Liver (tissue), 9 donors: Measurements from ENCODE around the gene ORC6. TPM values are rescaled to one million over a fixed set of nuclear protein-coding genes. Genes with fewer than 3 reads are reported as not detected.
A peak's percentile ranks its signal among the peaks of the same experiment; 100 is the strongest.

ENCODE experiments used
- DNase-seq: peaks from one replicate; pipeline ENCODE4 v3.0.0-alpha.2; 2017; ENCODE audit warnings: low spot score
- H3K27ac ChIP-seq, 2 donors: one replicate each; pipeline ENCODE4 v1.7.0; 2013; ENCODE audit warnings: inconsistent platforms in 2 of 2, low read length in 2 of 2, control low read depth in 1 of 2, low read depth in 1 of 2, mild to moderate bottlenecking in 1 of 2
- H3K27me3 ChIP-seq, 4 donors: one replicate each; pipeline versions ENCODE4 v1.6.1 to v1.7.0; 2013; ENCODE audit warnings: low read length in 3 of 4, inconsistent platforms in 1 of 4, mild to moderate bottlenecking in 1 of 4, moderate library complexity in 1 of 4; ENCODE audit not compliant: control insufficient read depth in 4 of 4, insufficient read depth in 4 of 4
- H3K36me3 ChIP-seq, 4 donors: one replicate each; pipeline versions ENCODE4 v1.6.1 to v1.7.0; 2013; ENCODE audit warnings: low read length in 3 of 4, mild to moderate bottlenecking in 3 of 4, low read depth in 1 of 4, moderate library complexity in 1 of 4; ENCODE audit not compliant: control insufficient read depth in 4 of 4, insufficient read depth in 3 of 4
- H3K4me1 ChIP-seq, 4 donors: one replicate each; pipeline versions ENCODE4 v1.6.1 to v1.7.0; 2013; ENCODE audit warnings: low read length in 3 of 4, mild to moderate bottlenecking in 3 of 4, moderate library complexity in 1 of 4; ENCODE audit not compliant: control insufficient read depth in 4 of 4, insufficient read depth in 4 of 4
- H3K4me3 ChIP-seq, 3 donors: one replicate each; pipeline versions ENCODE4 v1.6.1 to v1.7.0; 2013; ENCODE audit warnings: low read length in 3 of 3, control low read depth in 1 of 3, low read depth in 1 of 3, mild to moderate bottlenecking in 1 of 3
- H3K9ac ChIP-seq, 2 donors: one replicate each; pipeline ENCODE4 v1.7.0; 2013; ENCODE audit warnings: low read length in 2 of 2, mild to moderate bottlenecking in 2 of 2, moderate library complexity in 2 of 2, control low read depth in 1 of 2, low read depth in 1 of 2
- H3K9me3 ChIP-seq, 4 donors: one replicate each; pipeline versions ENCODE4 v1.6.1 to v1.7.0; 2013; ENCODE audit warnings: low read length in 3 of 4; ENCODE audit not compliant: control insufficient read depth in 4 of 4
- EGR1 ChIP-seq, 2 donors: IDR thresholded peaks; 2 replicates each; pipeline ENCODE4 v1.6.1; 2016 to 2018; ENCODE audit warnings: antibody characterized with exemption in 2 of 2, low read depth in 2 of 2
- FOXA1 ChIP-seq: IDR thresholded peaks from 2 replicates; pipeline ENCODE4 v1.6.1; 2016; ENCODE audit warnings: antibody characterized with exemption
- FOXA2 ChIP-seq: IDR thresholded peaks from 2 replicates; pipeline ENCODE4 v1.6.1; 2016; ENCODE audit warnings: antibody characterized with exemption
- GABPA ChIP-seq, 2 donors: IDR thresholded peaks in 1 of 2; conservative IDR thresholded peaks in 1 of 2; 2 replicates each; pipeline ENCODE4 v1.6.1; 2016; ENCODE audit warnings: antibody characterized with exemption in 2 of 2, mild to moderate bottlenecking in 1 of 2, moderate library complexity in 1 of 2
- HNF4A ChIP-seq, 2 donors: conservative IDR thresholded peaks; 2 replicates each; pipeline ENCODE4 v1.6.1; 2016; ENCODE audit warnings: antibody characterized with exemption in 2 of 2, mild to moderate bottlenecking in 2 of 2
- HNF4G ChIP-seq: IDR thresholded peaks from 2 replicates; pipeline ENCODE4 v1.6.1; 2016; ENCODE audit warnings: antibody characterized with exemption
- JUND ChIP-seq, 2 donors: IDR thresholded peaks; 2 replicates each; pipeline ENCODE4 v1.6.1; 2016; ENCODE audit warnings: antibody characterized with exemption in 2 of 2
- NR2F2 ChIP-seq: IDR thresholded peaks from 2 replicates; pipeline ENCODE4 v1.6.1; 2016; ENCODE audit warnings: antibody characterized with exemption
- RAD21 ChIP-seq, 2 donors: IDR thresholded peaks; 2 replicates each; pipeline ENCODE4 v1.6.1; 2016; ENCODE audit warnings: antibody characterized with exemption in 2 of 2, mild to moderate bottlenecking in 2 of 2
- RXRA ChIP-seq, 2 donors: IDR thresholded peaks; 2 replicates each; pipeline ENCODE4 v1.6.1; 2017 to 2018; ENCODE audit warnings: antibody characterized with exemption in 2 of 2, mild to moderate bottlenecking in 1 of 2
- SP1 ChIP-seq: IDR thresholded peaks from 2 replicates; pipeline ENCODE4 v1.6.1; 2018; ENCODE audit warnings: antibody characterized with exemption, mild to moderate bottlenecking
- TAF1 ChIP-seq: conservative IDR thresholded peaks from 2 replicates; pipeline ENCODE4 v1.6.1; 2016; ENCODE audit warnings: antibody characterized with exemption, mild to moderate bottlenecking
- YY1 ChIP-seq: IDR thresholded peaks from 2 replicates; pipeline ENCODE4 v1.6.1; 2016; ENCODE audit warnings: antibody characterized with exemption, mild to moderate bottlenecking
- WGBS: extraction: QIAGEN DNeasy Blood & Tissue Kit; methylation state at CpG from one replicate; pipeline ENCODE4 v1.1.7; 2013; 5-methylcytosine and 5-hydroxymethylcytosine counted together
- polyA plus RNA-seq, 2 donors: library from polyadenylated mRNA; stranded (reverse) in 1 of 2; unstranded in 1 of 2; fragments of 200-250 nt in 1 of 2; fragments of >200 nt in 1 of 2; fragmentation: Nextera tagmentation in 1 of 2; extraction: Ambion mirVana in 1 of 2; gene quantifications; one replicate each; pipeline versions ENCODE4 v1.2.1 to v1.2.3, GENCODE V29; 2013 to 2015
- total RNA-seq, 2 donors: library from RNA; depleted of rRNA; stranded (reverse); fragments of >200 nt; gene quantifications; one replicate each; pipeline ENCODE4 v1.2.3, GENCODE V29; 2014
- TF ChIP-seq, protein P1 (sequence below): IDR thresholded peaks from 2 replicates; pipeline ENCODE4 v1.6.1; 2016; ENCODE audit warnings: antibody characterized with exemption
- TF ChIP-seq, protein P2 (sequence below): fragments of 150-350 bp; IDR thresholded peaks from 2 replicates; pipeline ENCODE4 v1.5.1; 2017; ENCODE audit warnings: improper control_type of control experiment, low read depth, low read length; ENCODE audit not compliant: missing input control
- TF ChIP-seq, protein P3 (sequence below): IDR thresholded peaks from 2 replicates; pipeline ENCODE4 v1.6.1; 2016; ENCODE audit warnings: antibody characterized with exemption
- TF ChIP-seq, protein P4 (sequence below): IDR thresholded peaks from 2 replicates; pipeline ENCODE4 v1.6.1; 2016; ENCODE audit warnings: antibody characterized with exemption
- TF ChIP-seq, protein P5 (sequence below): IDR thresholded peaks from 2 replicates; pipeline ENCODE4 v1.6.1; 2016; ENCODE audit warnings: antibody characterized with exemption, mild to moderate bottlenecking
- donor health status: healthy.
- donor health status: healthy.
- donor health status: healthy.
- donor health status: healthy.
- donor health status: healthy.

The ORC6 gene, protein sequence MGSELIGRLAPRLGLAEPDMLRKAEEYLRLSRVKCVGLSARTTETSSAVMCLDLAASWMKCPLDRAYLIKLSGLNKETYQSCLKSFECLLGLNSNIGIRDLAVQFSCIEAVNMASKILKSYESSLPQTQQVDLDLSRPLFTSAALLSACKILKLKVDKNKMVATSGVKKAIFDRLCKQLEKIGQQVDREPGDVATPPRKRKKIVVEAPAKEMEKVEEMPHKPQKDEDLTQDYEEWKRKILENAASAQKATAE
- total RNA-seq (10 to 100 TPM in 1 of 2 donors, under 1 TPM in 1; 0.67 to 16.8 TPM), polyA plus RNA-seq (1 to 10 TPM in 1 of 2 donors, under 1 TPM in 1; 0.56 to 1.3 TPM)

DNA sequence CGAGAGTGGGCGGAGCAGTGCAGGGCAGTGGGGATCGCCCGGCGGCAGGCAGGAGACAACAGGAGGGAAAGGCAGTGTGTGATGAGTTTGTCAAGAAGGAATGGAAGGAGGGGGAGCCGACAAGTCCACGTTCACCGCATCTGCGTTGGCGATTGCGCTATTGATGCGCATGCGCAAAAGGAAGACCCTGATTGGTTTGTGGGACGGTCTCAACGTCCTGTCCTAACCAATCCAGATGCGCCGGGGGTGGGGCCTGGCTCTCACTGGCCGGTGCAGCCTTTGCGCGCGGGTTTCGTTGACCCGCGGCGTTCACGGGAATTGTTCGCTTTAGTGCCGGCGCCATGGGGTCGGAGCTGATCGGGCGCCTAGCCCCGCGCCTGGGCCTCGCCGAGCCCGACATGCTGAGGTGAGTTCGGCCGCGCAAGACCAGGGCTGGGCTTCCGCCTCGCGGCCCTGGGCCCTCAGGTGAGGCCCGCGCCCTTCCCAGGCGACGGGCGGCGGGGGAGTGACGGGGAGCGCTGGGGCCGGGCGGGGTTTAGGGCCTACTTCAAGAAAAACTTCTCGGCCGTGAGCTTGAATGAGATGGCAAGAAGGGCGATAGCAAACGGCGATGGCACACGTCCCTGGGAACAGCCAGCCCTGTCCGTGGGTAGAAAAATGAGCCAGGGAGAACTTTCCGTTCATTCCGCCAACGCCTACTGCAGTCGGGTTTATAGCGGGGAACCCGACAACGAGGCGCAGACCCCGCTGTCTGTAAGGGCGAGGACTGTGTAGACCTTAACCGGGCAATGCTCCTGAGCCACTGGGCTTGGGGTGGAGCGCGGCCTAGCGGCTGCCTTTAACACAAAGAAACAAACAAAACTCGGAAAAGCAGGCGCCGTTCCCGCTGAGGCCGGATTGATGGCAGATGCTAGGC is at the start of gene ORC6:
ORC6 (plus strand) TSS at position 295 of the 916 bp plus-strand sequence; CDS start at position 342, 47 bp downstream.
- H3K9me3 ChIP-seq, result no peaks in the 10 kb centered on the region
- peaks cover 4 to 29% (median 23%) of the 10 kb centered on the region in 4 donors for H3K4me1 ChIP-seq
- WGBS, result under 1% methylated on average over 79 of the region's 79 CpGs
- peak within 1 kb of the TSS; percentile 90 for H3K27ac ChIP-seq
- H3K9ac ChIP-seq, result peak within 1 kb of the TSS; percentile 45 to 67
- H3K27me3 ChIP-seq, result no peaks in the 10 kb centered on the region
- H3K4me3 ChIP-seq, result peak within 1 kb of the TSS; percentile 70 to 88 (median 81)
- no peak for TF ChIP-seq RXRA (IDR thresholded peaks at IDR 0.05)
- no peak for TF ChIP-seq TAF1
- peak; percentile 6 to 21 for TF ChIP-seq RAD21 (IDR thresholded peaks at IDR 0.05)
- TF ChIP-seq, protein P1, sequence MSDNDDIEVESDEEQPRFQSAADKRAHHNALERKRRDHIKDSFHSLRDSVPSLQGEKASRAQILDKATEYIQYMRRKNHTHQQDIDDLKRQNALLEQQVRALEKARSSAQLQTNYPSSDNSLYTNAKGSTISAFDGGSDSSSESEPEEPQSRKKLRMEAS, result no peak
- TF ChIP-seq GABPA (IDR thresholded peaks at IDR 0.05 in 1 of 2, conservative IDR thresholded peaks at IDR 0.05 in 1 of 2), result no peak
- TF ChIP-seq SP1, result peak; percentile 83
- TF ChIP-seq, protein P2, sequence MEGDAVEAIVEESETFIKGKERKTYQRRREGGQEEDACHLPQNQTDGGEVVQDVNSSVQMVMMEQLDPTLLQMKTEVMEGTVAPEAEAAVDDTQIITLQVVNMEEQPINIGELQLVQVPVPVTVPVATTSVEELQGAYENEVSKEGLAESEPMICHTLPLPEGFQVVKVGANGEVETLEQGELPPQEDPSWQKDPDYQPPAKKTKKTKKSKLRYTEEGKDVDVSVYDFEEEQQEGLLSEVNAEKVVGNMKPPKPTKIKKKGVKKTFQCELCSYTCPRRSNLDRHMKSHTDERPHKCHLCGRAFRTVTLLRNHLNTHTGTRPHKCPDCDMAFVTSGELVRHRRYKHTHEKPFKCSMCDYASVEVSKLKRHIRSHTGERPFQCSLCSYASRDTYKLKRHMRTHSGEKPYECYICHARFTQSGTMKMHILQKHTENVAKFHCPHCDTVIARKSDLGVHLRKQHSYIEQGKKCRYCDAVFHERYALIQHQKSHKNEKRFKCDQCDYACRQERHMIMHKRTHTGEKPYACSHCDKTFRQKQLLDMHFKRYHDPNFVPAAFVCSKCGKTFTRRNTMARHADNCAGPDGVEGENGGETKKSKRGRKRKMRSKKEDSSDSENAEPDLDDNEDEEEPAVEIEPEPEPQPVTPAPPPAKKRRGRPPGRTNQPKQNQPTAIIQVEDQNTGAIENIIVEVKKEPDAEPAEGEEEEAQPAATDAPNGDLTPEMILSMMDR, result peak; percentile 8
- TF ChIP-seq FOXA1, result no peak
- no peak for TF ChIP-seq JUND (IDR thresholded peaks at IDR 0.05)
- TF ChIP-seq HNF4A (conservative IDR thresholded peaks at IDR 0.05), result no peak
- no peak for TF ChIP-seq EGR1 (IDR thresholded peaks at IDR 0.05; ENCODE audit: low read depth in 2 of 2)
- peak; percentile 10 for TF ChIP-seq YY1
- no peaks in the 10 kb centered on the region for H3K36me3 ChIP-seq
- DNase-seq, result peak; percentile 97

DNA sequence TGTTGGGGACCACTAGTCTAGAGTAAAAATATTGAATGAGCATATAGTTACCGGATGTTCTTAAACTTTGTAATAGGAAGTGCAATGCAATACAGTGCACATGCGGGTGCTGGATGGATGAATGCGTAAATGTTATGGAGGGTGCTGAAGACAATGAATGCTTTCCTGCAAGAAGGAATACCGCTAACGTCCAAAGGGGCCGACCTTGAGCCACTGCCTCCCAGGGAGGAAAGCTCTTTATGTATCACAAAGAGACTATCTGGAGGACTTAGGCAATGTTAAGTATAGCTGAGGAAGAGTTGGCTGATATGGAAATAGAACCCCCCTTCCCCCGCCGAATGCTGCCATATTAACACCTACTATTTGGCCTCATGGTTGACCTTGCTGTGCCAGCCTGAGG is 40.8 kb upstream of the ORC6 start:
- Histone ChIP-seq H3K27ac (no peak overlapping the region), H3K9me3 (no peaks in the 10 kb centered on the region), H3K4me1 (no peaks in the 10 kb centered on the region), H3K9ac (no peak overlapping the region), H3K36me3 (no peaks in the 10 kb centered on the region), H3K4me3 (no peak overlapping the region), H3K27me3 (no peaks in the 10 kb centered on the region)
- no peak for TF ChIP-seq RAD21 (IDR thresholded peaks at IDR 0.05)
- no peak for TF ChIP-seq EGR1 (IDR thresholded peaks at IDR 0.05; ENCODE audit: low read depth in 2 of 2)
- no peak for TF ChIP-seq SP1
- no peak for TF ChIP-seq HNF4G
- TF ChIP-seq, protein P3, sequence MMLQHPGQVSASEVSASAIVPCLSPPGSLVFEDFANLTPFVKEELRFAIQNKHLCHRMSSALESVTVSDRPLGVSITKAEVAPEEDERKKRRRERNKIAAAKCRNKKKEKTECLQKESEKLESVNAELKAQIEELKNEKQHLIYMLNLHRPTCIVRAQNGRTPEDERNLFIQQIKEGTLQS, result no peak
- TF ChIP-seq, protein P4, sequence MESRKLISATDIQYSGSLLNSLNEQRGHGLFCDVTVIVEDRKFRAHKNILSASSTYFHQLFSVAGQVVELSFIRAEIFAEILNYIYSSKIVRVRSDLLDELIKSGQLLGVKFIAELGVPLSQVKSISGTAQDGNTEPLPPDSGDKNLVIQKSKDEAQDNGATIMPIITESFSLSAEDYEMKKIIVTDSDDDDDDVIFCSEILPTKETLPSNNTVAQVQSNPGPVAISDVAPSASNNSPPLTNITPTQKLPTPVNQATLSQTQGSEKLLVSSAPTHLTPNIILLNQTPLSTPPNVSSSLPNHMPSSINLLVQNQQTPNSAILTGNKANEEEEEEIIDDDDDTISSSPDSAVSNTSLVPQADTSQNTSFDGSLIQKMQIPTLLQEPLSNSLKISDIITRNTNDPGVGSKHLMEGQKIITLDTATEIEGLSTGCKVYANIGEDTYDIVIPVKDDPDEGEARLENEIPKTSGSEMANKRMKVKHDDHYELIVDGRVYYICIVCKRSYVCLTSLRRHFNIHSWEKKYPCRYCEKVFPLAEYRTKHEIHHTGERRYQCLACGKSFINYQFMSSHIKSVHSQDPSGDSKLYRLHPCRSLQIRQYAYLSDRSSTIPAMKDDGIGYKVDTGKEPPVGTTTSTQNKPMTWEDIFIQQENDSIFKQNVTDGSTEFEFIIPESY, result no peak
- TF ChIP-seq, protein P2, result no peak
- no peak for TF ChIP-seq TAF1
- TF ChIP-seq JUND (IDR thresholded peaks at IDR 0.05), result no peak
- no peak for TF ChIP-seq RXRA (IDR thresholded peaks at IDR 0.05)
- TF ChIP-seq FOXA2, result no peak
- no peak for TF ChIP-seq GABPA (IDR thresholded peaks at IDR 0.05 in 1 of 2, conservative IDR thresholded peaks at IDR 0.05 in 1 of 2)
- TF ChIP-seq FOXA1, result no peak
- TF ChIP-seq, protein P5, sequence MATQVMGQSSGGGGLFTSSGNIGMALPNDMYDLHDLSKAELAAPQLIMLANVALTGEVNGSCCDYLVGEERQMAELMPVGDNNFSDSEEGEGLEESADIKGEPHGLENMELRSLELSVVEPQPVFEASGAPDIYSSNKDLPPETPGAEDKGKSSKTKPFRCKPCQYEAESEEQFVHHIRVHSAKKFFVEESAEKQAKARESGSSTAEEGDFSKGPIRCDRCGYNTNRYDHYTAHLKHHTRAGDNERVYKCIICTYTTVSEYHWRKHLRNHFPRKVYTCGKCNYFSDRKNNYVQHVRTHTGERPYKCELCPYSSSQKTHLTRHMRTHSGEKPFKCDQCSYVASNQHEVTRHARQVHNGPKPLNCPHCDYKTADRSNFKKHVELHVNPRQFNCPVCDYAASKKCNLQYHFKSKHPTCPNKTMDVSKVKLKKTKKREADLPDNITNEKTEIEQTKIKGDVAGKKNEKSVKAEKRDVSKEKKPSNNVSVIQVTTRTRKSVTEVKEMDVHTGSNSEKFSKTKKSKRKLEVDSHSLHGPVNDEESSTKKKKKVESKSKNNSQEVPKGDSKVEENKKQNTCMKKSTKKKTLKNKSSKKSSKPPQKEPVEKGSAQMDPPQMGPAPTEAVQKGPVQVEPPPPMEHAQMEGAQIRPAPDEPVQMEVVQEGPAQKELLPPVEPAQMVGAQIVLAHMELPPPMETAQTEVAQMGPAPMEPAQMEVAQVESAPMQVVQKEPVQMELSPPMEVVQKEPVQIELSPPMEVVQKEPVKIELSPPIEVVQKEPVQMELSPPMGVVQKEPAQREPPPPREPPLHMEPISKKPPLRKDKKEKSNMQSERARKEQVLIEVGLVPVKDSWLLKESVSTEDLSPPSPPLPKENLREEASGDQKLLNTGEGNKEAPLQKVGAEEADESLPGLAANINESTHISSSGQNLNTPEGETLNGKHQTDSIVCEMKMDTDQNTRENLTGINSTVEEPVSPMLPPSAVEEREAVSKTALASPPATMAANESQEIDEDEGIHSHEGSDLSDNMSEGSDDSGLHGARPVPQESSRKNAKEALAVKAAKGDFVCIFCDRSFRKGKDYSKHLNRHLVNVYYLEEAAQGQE, result no peak
- TF ChIP-seq, protein P1, result no peak
- TF ChIP-seq NR2F2, result no peak
- TF ChIP-seq YY1, result no peak
- no peak for TF ChIP-seq HNF4A (conservative IDR thresholded peaks at IDR 0.05)
- WGBS, result 92% methylated on average over 8 of the region's 8 CpGs
- no peak for DNase-seq
